Measurements from ENCODE around the gene HAUS8.
A peak's percentile ranks its signal among the peaks of the same experiment; 100 is the strongest.

The HAUS8 gene

DNA sequence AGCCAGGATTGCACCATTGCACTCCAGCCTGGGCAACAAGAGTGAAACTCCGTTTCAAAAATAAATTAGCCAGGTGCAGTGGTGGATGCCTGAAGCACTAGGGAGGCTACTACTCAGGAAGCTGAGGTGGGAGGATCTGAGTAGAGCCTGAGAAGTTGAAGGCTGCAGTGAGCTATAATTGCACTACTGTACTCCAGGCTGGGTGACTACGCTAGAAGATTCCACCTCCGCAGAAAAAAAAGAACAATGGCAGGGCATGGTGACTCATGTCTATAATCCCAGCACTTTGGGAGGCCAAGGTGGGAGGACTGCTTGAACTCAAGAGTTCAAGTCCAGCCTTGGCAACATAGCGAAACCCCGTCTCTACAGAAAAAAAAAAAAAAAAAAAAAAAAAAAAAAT is 20.5 kb downstream of the HAUS8 start:
- Histone ChIP-seq H3K4me1 (ENCODE audit: low read length) (no peaks in the 10 kb centered on the region), H3K9me3 (replicated peaks; ENCODE audit: insufficient read depth, low read length) (no peaks in the 10 kb centered on the region), H3K36me3 (replicated peaks; ENCODE audit: insufficient read depth, low read length) (no peaks in the 10 kb centered on the region), H3K9me2 (replicated peaks; ENCODE audit: insufficient read depth, low read length) (no peaks in the 10 kb centered on the region), H3K79me2 (ENCODE audit: low read length) (no peaks in the 10 kb centered on the region), H3F3A (ENCODE audit: insufficient read depth, low read length) (no peaks in the 10 kb centered on the region), H3K27me3 (replicated peaks; ENCODE audit: insufficient read depth, low read length) (no peaks in the 10 kb centered on the region), H3K9ac (ENCODE audit: low read length) (no peak overlapping the region), H3K4me3 (ENCODE audit: low read length) (no peak overlapping the region), H3K4me2 (ENCODE audit: low read depth, low read length) (no peak overlapping the region), H2AFZ (ENCODE audit: low read length) (no peak overlapping the region), H3K27ac (ENCODE audit: low read length) (no peak overlapping the region), H4K20me1 (ENCODE audit: insufficient read depth, low read length) (no peaks in the 10 kb centered on the region)
- DNase-seq: no peak
- TF ChIP-seq, protein P1, sequence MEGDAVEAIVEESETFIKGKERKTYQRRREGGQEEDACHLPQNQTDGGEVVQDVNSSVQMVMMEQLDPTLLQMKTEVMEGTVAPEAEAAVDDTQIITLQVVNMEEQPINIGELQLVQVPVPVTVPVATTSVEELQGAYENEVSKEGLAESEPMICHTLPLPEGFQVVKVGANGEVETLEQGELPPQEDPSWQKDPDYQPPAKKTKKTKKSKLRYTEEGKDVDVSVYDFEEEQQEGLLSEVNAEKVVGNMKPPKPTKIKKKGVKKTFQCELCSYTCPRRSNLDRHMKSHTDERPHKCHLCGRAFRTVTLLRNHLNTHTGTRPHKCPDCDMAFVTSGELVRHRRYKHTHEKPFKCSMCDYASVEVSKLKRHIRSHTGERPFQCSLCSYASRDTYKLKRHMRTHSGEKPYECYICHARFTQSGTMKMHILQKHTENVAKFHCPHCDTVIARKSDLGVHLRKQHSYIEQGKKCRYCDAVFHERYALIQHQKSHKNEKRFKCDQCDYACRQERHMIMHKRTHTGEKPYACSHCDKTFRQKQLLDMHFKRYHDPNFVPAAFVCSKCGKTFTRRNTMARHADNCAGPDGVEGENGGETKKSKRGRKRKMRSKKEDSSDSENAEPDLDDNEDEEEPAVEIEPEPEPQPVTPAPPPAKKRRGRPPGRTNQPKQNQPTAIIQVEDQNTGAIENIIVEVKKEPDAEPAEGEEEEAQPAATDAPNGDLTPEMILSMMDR (IDR thresholded peaks at IDR 0.05; ENCODE audit: low read length): no peak
- TF ChIP-seq EZH2 (optimal IDR thresholded peaks at IDR 0.05; ENCODE audit: low read depth, low read length) (no peak), EZH2phosphoT487 (IDR thresholded peaks at IDR 0.05; ENCODE audit: low read length) (no peak)

DNA sequence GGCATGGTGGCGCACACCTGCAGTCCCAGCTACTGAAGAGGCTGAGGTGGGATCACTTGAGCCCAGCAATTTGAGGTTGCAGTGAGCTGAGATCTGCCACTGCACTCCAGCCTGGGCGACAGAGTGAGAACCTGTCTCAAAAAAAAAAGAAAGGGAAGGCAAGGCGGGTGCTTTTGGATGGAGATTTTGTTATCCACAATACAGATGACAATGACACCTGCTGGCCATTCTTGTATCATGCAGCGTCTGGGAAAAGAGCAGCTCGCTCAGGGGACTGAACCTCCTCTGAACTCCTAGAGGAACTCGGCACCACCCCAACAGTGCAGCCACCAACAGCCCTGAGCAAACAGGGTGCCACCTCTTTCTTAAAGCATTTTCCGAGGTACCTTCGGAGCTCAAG is 22.8 kb downstream of the HAUS8 start:
- no peak overlapping the region for H3K4me3 ChIP-seq (ENCODE audit: low read length)
- no peaks in the 10 kb centered on the region for H3K4me1 ChIP-seq (ENCODE audit: low read length)
- H4K20me1 ChIP-seq (ENCODE audit: insufficient read depth, low read length): no peaks in the 10 kb centered on the region
- no peaks in the 10 kb centered on the region for H3K27me3 ChIP-seq (replicated peaks; ENCODE audit: insufficient read depth, low read length)
- H3K9ac ChIP-seq (ENCODE audit: low read length): no peak overlapping the region
- no peak for DNase-seq
- no peaks in the 10 kb centered on the region for H3K9me3 ChIP-seq (replicated peaks; ENCODE audit: insufficient read depth, low read length)
- no peaks in the 10 kb centered on the region for H3K9me2 ChIP-seq (replicated peaks; ENCODE audit: insufficient read depth, low read length)
- H3K79me2 ChIP-seq (ENCODE audit: low read length): no peaks in the 10 kb centered on the region
- H3K4me2 ChIP-seq (ENCODE audit: low read depth, low read length): no peak overlapping the region
- no peak overlapping the region for H2AFZ ChIP-seq (ENCODE audit: low read length)
- H3F3A ChIP-seq (ENCODE audit: insufficient read depth, low read length): no peaks in the 10 kb centered on the region
- H3K27ac ChIP-seq (ENCODE audit: low read length): no peak overlapping the region
- TF ChIP-seq, protein P1 (IDR thresholded peaks at IDR 0.05; ENCODE audit: low read length): peak; percentile 36
- TF ChIP-seq EZH2phosphoT487 (IDR thresholded peaks at IDR 0.05; ENCODE audit: low read length): no peak
- H3K36me3 ChIP-seq (replicated peaks; ENCODE audit: insufficient read depth, low read length): no peaks in the 10 kb centered on the region

DNA sequence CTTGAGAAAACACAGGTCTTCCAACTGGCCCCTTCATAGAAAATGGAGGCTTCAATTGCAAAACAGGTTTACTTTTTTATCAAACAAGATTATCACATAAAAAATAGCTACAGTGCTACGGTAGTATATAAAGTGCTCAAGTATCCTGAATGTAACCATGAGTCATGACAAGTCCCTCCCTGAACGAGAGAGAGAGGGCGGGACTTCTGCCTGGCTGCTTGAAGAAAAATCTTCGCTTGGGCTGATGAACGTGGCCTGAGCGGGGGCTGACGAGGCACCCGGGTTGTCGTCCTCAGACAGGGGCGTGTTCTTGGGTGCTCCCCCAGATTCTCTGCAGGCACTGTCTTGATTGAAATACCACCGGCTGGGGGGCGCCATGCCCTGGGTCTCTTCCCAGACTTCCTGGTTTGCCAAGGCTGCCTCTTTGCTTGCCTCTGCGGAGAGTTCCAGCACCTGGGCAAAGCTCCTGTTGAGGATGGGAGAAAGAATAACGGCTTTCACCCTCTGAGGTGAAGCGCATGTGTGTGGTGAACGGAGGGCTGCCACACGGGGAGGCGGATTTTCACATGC is 25.5 kb downstream of the HAUS8 start:
- no peak overlapping the region for H2AFZ ChIP-seq (ENCODE audit: low read length)
- H3K27ac ChIP-seq (ENCODE audit: low read length): no peak overlapping the region
- no peaks in the 10 kb centered on the region for H3K36me3 ChIP-seq (replicated peaks; ENCODE audit: insufficient read depth, low read length)
- H3K9ac ChIP-seq (ENCODE audit: low read length): no peak overlapping the region
- no peaks in the 10 kb centered on the region for H3K4me1 ChIP-seq (ENCODE audit: low read length)
- no peak overlapping the region for H3K4me3 ChIP-seq (ENCODE audit: low read length)
- H4K20me1 ChIP-seq (ENCODE audit: insufficient read depth, low read length): no peaks in the 10 kb centered on the region
- no peaks in the 10 kb centered on the region for H3K79me2 ChIP-seq (ENCODE audit: low read length)
- H3K27me3 ChIP-seq (replicated peaks; ENCODE audit: insufficient read depth, low read length): no peaks in the 10 kb centered on the region
- H3K9me2 ChIP-seq (replicated peaks; ENCODE audit: insufficient read depth, low read length): no peaks in the 10 kb centered on the region
- no peak for DNase-seq
- H3K9me3 ChIP-seq (replicated peaks; ENCODE audit: insufficient read depth, low read length): no peaks in the 10 kb centered on the region
- TF ChIP-seq, protein P1 (IDR thresholded peaks at IDR 0.05; ENCODE audit: low read length): no peak
- no peak for TF ChIP-seq EZH2phosphoT487 (IDR thresholded peaks at IDR 0.05; ENCODE audit: low read length)
- H3K4me2 ChIP-seq (ENCODE audit: low read depth, low read length): no peak overlapping the region
- no peaks in the 10 kb centered on the region for H3F3A ChIP-seq (ENCODE audit: insufficient read depth, low read length)

Measured in MM.1S (cell line).